T-helper 2 cell (primary cell): ENCODE data around the gene SMIM14.

Source experiments
- DNase-seq, 5 experiments: peaks; one replicate each; pipeline versions ENCODE4 v3.0.0 to v3.0.0-alpha.2; 2012 to 2022

Gene SMIM14

DNA sequence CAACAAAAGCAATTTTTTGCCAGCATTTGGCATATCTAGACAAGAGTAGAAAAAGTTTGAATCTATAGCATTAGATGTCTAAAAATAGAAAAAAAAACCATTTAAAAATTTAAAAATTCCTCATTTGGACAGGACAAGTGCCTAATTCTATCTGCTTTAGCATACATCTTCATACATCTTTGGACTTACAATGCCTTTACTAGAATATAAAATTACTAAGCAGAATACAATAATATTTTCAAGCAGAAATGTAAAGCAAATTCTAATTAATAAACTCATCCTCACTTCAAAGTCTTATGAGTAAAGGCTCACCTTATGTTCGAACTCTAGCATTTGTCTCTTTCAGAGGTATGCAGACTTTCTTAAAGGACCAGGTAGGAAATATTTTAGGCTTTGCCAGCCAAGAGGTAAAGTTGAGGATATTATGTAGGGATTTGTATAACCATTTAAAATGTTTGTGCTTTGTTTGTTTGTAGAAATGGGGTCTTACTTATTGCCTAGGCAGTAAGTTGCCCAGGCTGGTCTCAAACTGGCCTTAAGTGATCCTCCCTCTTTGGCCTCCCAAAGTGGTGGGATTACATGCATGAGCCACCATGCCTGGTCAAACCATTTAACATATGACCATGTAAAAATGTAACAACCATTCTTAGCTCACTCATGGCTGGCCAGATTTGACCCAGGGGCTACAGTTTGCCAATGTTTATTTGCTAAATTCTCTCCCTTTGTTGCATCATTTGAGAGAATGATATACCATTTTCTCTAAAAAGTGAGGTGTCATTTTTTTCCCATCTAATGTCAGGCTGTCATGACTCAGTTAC, 140.5 kb downstream of the SMIM14 start:
- DNase-seq, result no peak
